22Rv1 (cell line): ENCODE measurements around the gene PIK3R5.
A peak's percentile ranks its signal among the peaks of the same experiment; 100 is the strongest.

ENCODE experiments used
- ZFX ChIP-seq: fragments of 450-650 bp; IDR thresholded peaks from 2 replicates; pipeline ENCODE4 v1.6.1; 2017; ENCODE audit warnings: antibody characterized with exemption, borderline replicate concordance
- TF ChIP-seq, protein P1 (sequence below): fragments of 450-650 bp; IDR thresholded peaks from 2 replicates; pipeline ENCODE4 v1.5.1; 2017; ENCODE audit warnings: mild to moderate bottlenecking

DNA sequence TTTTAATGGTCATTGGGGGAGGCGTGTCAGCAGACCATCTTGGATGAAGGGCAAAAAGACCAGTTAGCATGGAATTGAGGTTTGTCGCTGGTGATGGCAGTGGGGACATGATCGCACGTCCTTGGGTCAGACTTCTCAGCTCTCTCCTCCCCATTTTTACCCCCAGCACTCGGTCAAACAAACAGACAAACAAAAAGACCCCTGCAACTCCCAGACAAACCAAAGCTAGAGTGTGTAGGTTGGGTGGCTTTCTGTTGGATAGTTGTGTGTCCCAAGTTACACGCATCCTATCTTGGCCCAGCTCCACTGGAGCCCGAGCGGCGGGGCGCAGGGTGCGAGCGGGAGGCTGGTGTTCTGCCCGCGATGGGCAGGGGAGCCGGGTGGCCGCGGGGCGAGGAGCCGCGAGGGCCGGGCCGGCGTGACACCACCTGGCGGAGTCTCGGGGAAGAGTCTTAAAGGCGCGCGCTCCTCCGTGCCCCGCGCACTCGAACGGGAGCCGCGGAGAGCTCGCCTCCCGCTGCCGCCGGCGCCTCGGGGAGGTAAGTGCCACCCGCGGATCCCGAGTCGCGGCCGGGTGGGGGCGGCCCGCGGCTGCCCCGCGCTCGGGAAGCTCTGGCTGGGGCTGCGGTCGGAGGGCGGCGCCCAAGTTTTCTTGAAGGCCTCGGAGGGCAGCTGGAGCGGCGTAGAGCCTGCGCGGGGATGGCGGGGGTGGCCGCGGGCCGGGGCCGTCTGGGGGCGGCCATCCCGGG is 37.3 kb upstream of the PIK3R5 start:
- TF ChIP-seq, protein P1, sequence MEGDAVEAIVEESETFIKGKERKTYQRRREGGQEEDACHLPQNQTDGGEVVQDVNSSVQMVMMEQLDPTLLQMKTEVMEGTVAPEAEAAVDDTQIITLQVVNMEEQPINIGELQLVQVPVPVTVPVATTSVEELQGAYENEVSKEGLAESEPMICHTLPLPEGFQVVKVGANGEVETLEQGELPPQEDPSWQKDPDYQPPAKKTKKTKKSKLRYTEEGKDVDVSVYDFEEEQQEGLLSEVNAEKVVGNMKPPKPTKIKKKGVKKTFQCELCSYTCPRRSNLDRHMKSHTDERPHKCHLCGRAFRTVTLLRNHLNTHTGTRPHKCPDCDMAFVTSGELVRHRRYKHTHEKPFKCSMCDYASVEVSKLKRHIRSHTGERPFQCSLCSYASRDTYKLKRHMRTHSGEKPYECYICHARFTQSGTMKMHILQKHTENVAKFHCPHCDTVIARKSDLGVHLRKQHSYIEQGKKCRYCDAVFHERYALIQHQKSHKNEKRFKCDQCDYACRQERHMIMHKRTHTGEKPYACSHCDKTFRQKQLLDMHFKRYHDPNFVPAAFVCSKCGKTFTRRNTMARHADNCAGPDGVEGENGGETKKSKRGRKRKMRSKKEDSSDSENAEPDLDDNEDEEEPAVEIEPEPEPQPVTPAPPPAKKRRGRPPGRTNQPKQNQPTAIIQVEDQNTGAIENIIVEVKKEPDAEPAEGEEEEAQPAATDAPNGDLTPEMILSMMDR = peak; percentile 43
- no peak for TF ChIP-seq ZFX
